ENCODE measurements around the gene CHTOP.

CHTOP gene

GRCh38 chr1:153628638-153629342, 5.1 kb upstream of the CHTOP start:
- DNase-seq (ENCODE audit: low spot score): no peak
- TF ChIP-seq CTCF (IDR thresholded peaks at IDR 0.05; ENCODE audit: extremely low read depth, missing control alignments): no peak

GRCh38 chr1:153629343-153629665, 4.6 kb upstream of the CHTOP start:
- no peak for TF ChIP-seq CTCF (IDR thresholded peaks at IDR 0.05; ENCODE audit: extremely low read depth, missing control alignments)
- no peak for DNase-seq (ENCODE audit: low spot score)

GRCh38 chr1:153629971-153630370, 3.9 kb upstream of the CHTOP start:
- no peak for TF ChIP-seq CTCF (IDR thresholded peaks at IDR 0.05; ENCODE audit: extremely low read depth, missing control alignments)
- DNase-seq (ENCODE audit: low spot score): no peak

GRCh38 chr1:153630384-153630783, 3.5 kb upstream of the CHTOP start:
- no peak for TF ChIP-seq CTCF (IDR thresholded peaks at IDR 0.05; ENCODE audit: extremely low read depth, missing control alignments)
- DNase-seq (ENCODE audit: low spot score): no peak

- DNase-seq (ENCODE audit: low spot score): no peak
- no peak for TF ChIP-seq CTCF (IDR thresholded peaks at IDR 0.05; ENCODE audit: extremely low read depth, missing control alignments)
Measured at GRCh38 chr1:153631047-153632022, 2.5 kb upstream of the CHTOP start.

- DNase-seq (ENCODE audit: low spot score): no peak
- TF ChIP-seq CTCF (IDR thresholded peaks at IDR 0.05; ENCODE audit: extremely low read depth, missing control alignments): no peak
Measured at GRCh38 chr1:153633161-153633753, 609 bp upstream of the CHTOP start.

GRCh38 chr1:153635872-153636271, 2.0 kb downstream of the CHTOP start:
- no peak for DNase-seq (ENCODE audit: low spot score)

More at GRCh38 chr1:153635872-153636271, 2.0 kb downstream of the CHTOP start:
- no peak for TF ChIP-seq CTCF (IDR thresholded peaks at IDR 0.05; ENCODE audit: extremely low read depth, missing control alignments)
